ENCODE data around the gene OR2V2.

Gene OR2V2

GRCh38 chr5:181161534-181162175 is 14.3 kb downstream of the OR2V2 start:
- no peak for TF ChIP-seq CTCF (IDR thresholded peaks at IDR 0.05)

DNA sequence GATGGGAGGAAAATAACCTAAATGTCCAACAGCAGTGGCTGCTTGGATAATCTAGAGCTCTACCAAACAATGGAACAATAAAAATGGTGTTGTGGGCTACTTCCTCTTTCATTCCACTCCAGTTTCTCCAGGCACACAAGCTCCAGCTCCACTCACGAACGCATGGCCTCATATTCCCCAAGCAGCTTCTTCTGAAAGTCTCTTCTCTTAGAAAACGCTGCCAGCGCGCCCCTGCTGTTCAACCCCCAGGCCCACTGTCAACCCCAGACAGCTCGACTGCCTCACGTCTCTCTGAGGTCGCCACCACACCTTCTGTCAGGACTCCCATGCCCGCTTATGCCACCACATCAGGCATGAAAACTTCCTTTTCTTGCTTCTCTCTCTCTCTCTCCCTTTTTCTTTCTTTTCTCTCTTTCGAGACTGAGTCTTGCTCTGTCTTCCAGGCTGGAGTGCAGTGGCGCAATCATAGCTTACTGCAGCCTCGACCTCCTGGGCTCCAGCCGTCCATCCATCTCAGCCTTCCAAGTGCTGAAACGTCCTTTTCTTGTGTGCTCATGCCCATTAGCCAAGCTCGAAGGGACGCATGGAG is 16.2 kb downstream of the OR2V2 start:
- TF ChIP-seq CTCF (IDR thresholded peaks at IDR 0.05): no peak

DNA sequence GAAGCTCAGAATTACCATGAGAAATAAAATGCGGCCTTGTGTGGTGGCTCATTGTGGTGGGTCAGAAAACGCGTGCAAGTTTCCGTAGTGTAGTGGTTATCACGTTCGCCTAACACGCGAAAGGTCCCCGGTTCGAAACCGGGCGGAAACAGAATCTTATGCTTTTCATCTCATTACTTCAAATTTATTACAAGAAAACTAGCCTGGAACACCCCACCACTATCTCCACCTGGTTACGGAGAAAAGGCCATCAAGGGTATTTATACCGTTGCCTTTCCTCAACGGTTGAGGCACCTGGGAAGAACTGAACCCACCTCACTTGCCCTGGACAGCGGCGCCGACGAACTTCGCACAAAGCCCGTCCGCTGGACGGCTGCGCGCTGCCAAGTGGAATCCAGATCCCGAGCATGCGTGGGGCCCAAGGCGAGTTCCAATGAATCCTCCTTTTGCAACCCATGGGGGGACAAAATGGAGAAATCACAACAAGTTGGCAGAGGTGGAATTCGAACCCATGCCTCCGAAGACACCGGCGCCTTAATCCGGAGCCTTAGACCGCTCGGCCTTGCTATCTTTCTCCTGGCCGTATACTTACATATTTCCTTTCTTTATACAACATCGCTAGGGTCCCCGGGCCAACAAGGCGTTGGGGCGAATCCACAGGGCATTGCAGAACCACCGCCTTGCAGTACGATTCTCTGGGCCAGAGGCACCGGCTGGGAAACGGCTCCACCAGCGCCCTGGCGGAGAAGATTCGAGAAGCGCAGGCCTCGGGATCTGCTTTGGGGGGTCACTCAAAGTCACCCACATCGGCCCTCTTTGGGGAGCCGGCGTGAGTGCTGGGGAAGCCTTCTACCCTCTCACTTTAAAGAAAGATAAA is 16.9 kb downstream of the OR2V2 start:
- TF ChIP-seq CTCF (IDR thresholded peaks at IDR 0.05): no peak

- TF ChIP-seq CTCF (IDR thresholded peaks at IDR 0.05): no peak
Measured at GRCh38 chr5:181166812-181167733, 19.7 kb downstream of the OR2V2 start.

DNA sequence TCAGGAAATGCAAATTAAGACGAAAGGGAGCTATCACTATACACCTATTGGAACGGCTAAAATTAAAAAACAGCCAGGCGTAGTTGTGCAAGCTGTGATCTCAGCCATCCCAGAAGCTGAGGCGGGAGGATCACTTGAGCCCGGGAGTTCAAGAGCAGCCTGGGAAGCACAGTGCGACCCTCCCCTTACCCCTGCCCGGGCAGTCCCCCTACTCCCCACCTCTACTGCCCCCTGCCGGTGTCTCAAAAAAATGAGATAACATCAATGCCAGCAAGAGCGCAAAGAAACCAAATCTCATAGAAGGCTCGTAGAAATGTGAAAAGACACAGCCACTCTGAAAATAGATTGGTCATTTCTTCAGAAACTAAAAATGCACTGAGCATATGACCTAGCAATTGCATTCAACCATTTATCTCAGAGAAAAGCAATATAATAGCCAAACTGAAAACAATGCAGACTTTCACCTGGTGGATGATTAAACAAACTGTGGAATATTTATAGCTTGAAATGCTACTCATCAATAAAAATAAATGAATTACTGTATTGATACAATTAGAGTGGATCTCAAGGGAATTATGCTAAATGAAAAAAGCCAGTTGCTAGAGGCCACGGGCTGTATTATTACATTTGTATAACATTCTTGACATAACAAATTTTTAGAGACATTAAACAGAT is 20.6 kb downstream of the OR2V2 start:
- peak; percentile 66 for TF ChIP-seq CTCF (IDR thresholded peaks at IDR 0.05)

GRCh38 chr5:181168595-181169118 is 21.3 kb downstream of the OR2V2 start:
- no peak for TF ChIP-seq CTCF (IDR thresholded peaks at IDR 0.05)
